Fibroblast of lung (primary cell): ENCODE measurements around the gene RAPGEF2.

ENCODE experiments used
- CTCF ChIP-seq, 2 donors: IDR thresholded peaks in 1 of 2; conservative IDR thresholded peaks in 1 of 2; 1 replicate in 1 of 2; 2 replicates in 1 of 2; pipeline ENCODE4 v1.5.1; 2011 to 2012; ENCODE audit warnings: low read length in 2 of 2, control low read depth in 1 of 2, inconsistent platforms in 1 of 2, low read depth in 1 of 2, mild to moderate bottlenecking in 1 of 2
- EZH2 ChIP-seq: IDR thresholded peaks from 2 replicates; pipeline ENCODE4 v1.5.1; 2012; ENCODE audit warnings: low read length, control low read depth, mild to moderate bottlenecking; ENCODE audit errors: missing control alignments

GRCh38 chr4:159129814-159130550 is 27.1 kb downstream of the RAPGEF2 start:
- TF ChIP-seq CTCF (conservative IDR thresholded peaks at IDR 0.05 in 1 of 2, IDR thresholded peaks at IDR 0.05 in 1 of 2; ENCODE audit: low read depth in 1 of 2, low read length in 2 of 2) (no peak), EZH2 (no peak)
